Testis (tissue), 2 donors: ENCODE data around the gene DOK3.

ENCODE experiments used
- CTCF ChIP-seq, 3 experiments: fragments of 450-650 bp in 2 of 3; fragments of 200-600 bp in 1 of 3; sonication (generic) in 1 of 3; IDR thresholded peaks; one replicate each; pipeline ENCODE4 v1.5.1; 2016 to 2019; ENCODE audit warnings: antibody characterized with exemption in 3 of 3, mild to moderate bottlenecking in 2 of 3, moderate library complexity in 1 of 3
- POLR2A ChIP-seq: fragments of 450-650 bp; IDR thresholded peaks from one replicate; pipeline ENCODE4 v1.6.1; 2017; ENCODE audit warnings: antibody characterized with exemption, mild to moderate bottlenecking, moderate library complexity

GRCh38 chr5:177455661-177456590 lies 53.7 kb downstream of the DOK3 start:
- TF ChIP-seq CTCF (IDR thresholded peaks at IDR 0.05): peak; percentile 68 to 97 (median 88)
- TF ChIP-seq POLR2A: no peak
